ENCODE results near the gene SSNA1. TPM values are rescaled to one million over a fixed set of nuclear protein-coding genes. Genes with fewer than 3 reads are reported as not detected.
A peak's percentile ranks its signal among the peaks of the same experiment; 100 is the strongest.

Gene SSNA1
- total RNA-seq, 1 donor, result 59.7 TPM

DNA sequence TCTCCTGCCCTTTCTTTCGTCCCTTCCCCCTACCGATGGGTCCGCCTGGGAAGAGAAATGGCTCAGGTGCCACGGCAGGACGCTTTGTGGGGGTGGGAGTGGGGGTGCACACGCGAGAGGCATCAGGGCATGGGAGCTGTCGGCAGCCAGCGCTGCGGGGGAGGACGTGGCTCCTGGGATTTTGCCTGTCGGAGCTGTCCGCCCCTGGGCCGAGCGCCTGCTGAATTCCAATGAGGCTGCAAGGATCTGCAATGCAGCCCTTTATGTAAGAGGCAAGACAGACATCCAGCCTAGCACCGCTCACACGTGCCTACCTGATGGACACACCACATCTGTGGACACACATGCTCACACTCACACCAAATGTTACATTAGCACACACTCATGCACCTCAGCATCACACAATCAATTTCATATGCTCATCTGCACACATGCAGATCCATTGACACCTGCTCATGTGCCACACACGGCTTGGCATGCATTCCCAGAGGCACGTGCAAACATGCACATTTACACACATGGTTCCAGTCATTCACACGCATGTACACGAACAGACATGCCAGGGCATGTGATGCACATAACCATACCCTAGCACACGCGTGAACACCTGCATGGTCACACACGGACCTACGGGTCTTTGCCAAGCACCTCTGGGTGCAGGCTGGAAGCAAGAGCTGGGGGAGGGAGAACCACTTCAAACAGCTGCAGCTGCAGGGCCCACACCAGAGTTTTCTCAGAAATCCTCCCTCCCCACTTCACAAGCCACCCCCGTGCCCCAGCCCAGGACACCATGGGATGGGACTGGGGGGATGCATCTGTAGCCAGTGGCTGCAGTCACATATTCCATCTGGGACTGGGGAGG, 48.1 kb upstream of the SSNA1 start:
- Histone ChIP-seq H3K9me3 (ENCODE audit: low read depth, low read length) (no peaks in the 10 kb centered on the region), H3K4me1 (ENCODE audit: insufficient read depth, low read length) (no peaks in the 10 kb centered on the region), H2AFZ (ENCODE audit: low read length) (no peak overlapping the region), H3K4me3 (ENCODE audit: insufficient read depth, low read length) (no peak overlapping the region), H3K27ac (ENCODE audit: low read depth, low read length) (no peak overlapping the region), H3K36me3 (ENCODE audit: insufficient read depth, low read length) (no peaks in the 10 kb centered on the region), H3K79me2 (ENCODE audit: insufficient read depth, low read length) (no peaks in the 10 kb centered on the region), H3K27me3 (ENCODE audit: insufficient read depth, low read length) (peaks cover 48% of the 10 kb centered on the region), H4K20me1 (ENCODE audit: insufficient read depth, low read length) (no peaks in the 10 kb centered on the region), H3K4me2 (ENCODE audit: insufficient read depth, low read length) (no peak overlapping the region)
- peak; percentile 91 for DNase-seq (ENCODE audit: insufficient read length, low spot score, missing footprints)
- TF ChIP-seq, protein P1, sequence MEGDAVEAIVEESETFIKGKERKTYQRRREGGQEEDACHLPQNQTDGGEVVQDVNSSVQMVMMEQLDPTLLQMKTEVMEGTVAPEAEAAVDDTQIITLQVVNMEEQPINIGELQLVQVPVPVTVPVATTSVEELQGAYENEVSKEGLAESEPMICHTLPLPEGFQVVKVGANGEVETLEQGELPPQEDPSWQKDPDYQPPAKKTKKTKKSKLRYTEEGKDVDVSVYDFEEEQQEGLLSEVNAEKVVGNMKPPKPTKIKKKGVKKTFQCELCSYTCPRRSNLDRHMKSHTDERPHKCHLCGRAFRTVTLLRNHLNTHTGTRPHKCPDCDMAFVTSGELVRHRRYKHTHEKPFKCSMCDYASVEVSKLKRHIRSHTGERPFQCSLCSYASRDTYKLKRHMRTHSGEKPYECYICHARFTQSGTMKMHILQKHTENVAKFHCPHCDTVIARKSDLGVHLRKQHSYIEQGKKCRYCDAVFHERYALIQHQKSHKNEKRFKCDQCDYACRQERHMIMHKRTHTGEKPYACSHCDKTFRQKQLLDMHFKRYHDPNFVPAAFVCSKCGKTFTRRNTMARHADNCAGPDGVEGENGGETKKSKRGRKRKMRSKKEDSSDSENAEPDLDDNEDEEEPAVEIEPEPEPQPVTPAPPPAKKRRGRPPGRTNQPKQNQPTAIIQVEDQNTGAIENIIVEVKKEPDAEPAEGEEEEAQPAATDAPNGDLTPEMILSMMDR (IDR thresholded peaks at IDR 0.05; ENCODE audit: extremely low read depth, low read depth, low read length), result no peak

DNA sequence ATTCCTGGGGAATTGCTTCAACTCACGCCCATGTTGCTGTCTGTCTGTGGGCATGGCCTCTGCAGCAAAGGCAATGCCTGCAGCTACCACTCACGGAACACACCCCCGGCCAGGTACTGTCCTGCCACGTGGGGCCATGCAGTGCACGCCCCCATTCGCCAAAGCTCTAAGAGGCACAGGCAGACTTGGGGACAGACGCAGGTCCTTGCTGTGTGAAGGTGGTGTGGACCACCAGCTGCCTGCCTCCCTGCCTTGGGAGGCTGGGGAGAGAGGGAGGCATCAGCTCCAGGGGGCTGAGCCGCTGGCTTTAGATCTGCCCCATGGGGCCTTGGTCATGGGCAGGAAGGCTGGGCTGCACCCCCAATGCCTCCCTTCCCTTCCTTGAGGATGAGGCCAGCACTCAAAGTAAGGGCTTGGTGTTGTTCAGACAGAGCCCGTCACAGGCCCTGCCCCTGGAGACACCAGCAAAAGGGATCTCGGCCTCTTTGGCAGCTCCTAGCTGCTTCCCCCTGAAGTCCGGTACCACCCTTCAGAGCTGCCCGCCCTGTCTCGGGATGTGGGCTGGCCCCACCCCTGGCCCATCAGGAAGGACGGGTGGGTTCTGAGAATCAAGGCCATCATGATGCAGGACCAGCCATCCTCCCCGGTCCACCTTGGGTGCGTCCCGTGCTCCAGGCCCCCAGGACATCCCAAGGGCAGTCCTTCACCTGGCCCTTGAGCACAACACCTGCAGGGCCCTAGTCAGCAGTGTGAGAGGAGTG, 47.2 kb upstream of the SSNA1 start:
- Histone ChIP-seq H3K4me1 (ENCODE audit: insufficient read depth, low read length) (no peaks in the 10 kb centered on the region), H2AFZ (ENCODE audit: low read length) (no peak overlapping the region), H3K9me3 (ENCODE audit: low read depth, low read length) (no peaks in the 10 kb centered on the region), H3K4me3 (ENCODE audit: insufficient read depth, low read length) (no peak overlapping the region), H3K79me2 (ENCODE audit: insufficient read depth, low read length) (no peaks in the 10 kb centered on the region), H3K36me3 (ENCODE audit: insufficient read depth, low read length) (no peaks in the 10 kb centered on the region), H3K4me2 (ENCODE audit: insufficient read depth, low read length) (no peak overlapping the region), H4K20me1 (ENCODE audit: insufficient read depth, low read length) (no peaks in the 10 kb centered on the region), H3K27ac (ENCODE audit: low read depth, low read length) (no peak overlapping the region), H3K27me3 (ENCODE audit: insufficient read depth, low read length) (peaks cover 48% of the 10 kb centered on the region)
- peak; percentile 85 for DNase-seq (ENCODE audit: insufficient read length, low spot score, missing footprints)
- TF ChIP-seq, protein P1 (IDR thresholded peaks at IDR 0.05; ENCODE audit: extremely low read depth, low read depth, low read length), result no peak

DNA sequence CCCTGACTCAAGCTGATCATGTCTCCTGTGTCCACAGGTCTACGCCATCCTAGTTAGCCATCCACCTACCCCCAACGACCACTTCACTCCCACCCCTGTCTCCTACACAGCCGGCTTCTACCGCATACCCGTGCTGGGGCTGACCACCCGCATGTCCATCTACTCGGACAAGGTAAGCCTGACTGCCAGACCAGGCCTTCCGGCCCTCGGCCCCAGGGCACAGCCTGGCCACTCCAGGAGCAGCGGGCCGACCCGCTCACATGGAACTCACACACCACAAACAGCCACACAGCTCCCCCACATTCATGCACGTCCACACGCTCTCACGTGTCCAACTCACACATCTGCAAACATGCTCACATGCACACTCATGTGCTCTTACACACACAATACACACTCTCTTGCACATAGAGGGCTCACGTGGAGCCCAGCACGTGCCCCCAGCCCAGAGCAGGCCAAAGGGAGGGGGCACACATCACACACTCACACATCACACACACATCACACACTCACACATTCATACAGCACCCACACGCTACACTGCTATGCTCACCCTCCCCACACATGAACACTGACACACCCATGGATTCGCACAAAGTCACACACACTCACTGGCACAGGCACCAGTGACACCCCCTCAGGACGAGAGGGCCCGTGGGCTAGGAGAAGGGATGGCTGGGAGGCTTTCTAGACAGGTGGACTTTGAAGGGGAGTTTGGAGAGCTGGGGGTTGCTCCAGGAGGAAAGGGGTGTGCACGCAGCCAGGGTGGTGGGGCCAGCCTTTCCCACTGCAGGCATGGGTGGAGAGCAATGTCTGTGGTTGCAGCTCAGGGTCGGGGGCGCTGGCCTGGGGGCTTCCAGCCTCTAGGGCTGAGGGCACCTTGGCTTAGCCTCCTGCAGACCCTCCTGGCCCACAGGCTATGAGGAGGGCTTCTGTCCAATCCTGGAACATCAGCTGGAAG, 46.2 kb upstream of the SSNA1 start:
- Histone ChIP-seq H3K4me3 (ENCODE audit: insufficient read depth, low read length) (no peak overlapping the region), H3K4me2 (ENCODE audit: insufficient read depth, low read length) (no peak overlapping the region), H3K4me1 (ENCODE audit: insufficient read depth, low read length) (no peaks in the 10 kb centered on the region), H3K36me3 (ENCODE audit: insufficient read depth, low read length) (no peaks in the 10 kb centered on the region), H3K27me3 (ENCODE audit: insufficient read depth, low read length) (peaks cover 37% of the 10 kb centered on the region), H3K27ac (ENCODE audit: low read depth, low read length) (no peak overlapping the region), H3K79me2 (ENCODE audit: insufficient read depth, low read length) (no peaks in the 10 kb centered on the region), H4K20me1 (ENCODE audit: insufficient read depth, low read length) (no peaks in the 10 kb centered on the region), H2AFZ (ENCODE audit: low read length) (no peak overlapping the region), H3K9me3 (ENCODE audit: low read depth, low read length) (no peaks in the 10 kb centered on the region)
- TF ChIP-seq, protein P1 (IDR thresholded peaks at IDR 0.05; ENCODE audit: extremely low read depth, low read depth, low read length), result no peak
- DNase-seq (ENCODE audit: insufficient read length, low spot score, missing footprints), result peak; percentile 73
